ENCODE results near the gene UBE2E1.

The UBE2E1 gene

GRCh38 chr3:23920151-23920655 lies 114.4 kb downstream of the UBE2E1 start:
- DNase-seq = no peak

GRCh38 chr3:23921052-23921511 lies 115.3 kb downstream of the UBE2E1 start:
- DNase-seq = no peak

GRCh38 chr3:23923786-23924185 lies 118.0 kb downstream of the UBE2E1 start:
- no peak for DNase-seq

GRCh38 chr3:23926246-23926645 lies 120.5 kb downstream of the UBE2E1 start:
- no peak for DNase-seq

- DNase-seq = no peak
Measured at GRCh38 chr3:23926736-23927135, 121.0 kb downstream of the UBE2E1 start.

GRCh38 chr3:23928524-23928923 lies 122.8 kb downstream of the UBE2E1 start:
- peak in 1 of 2 donors; percentile 41 for DNase-seq

- DNase-seq = no peak
Measured at GRCh38 chr3:23931597-23931996, 125.8 kb downstream of the UBE2E1 start.

- no peak for DNase-seq
Measured at GRCh38 chr3:23932571-23932970, 126.8 kb downstream of the UBE2E1 start.

- DNase-seq = no peak
Measured at GRCh38 chr3:23934253-23934652, 128.5 kb downstream of the UBE2E1 start.

GRCh38 chr3:23937296-23937695 lies 131.5 kb downstream of the UBE2E1 start:
- DNase-seq = no peak

- DNase-seq = no peak
Measured at GRCh38 chr3:23938688-23939087, 132.9 kb downstream of the UBE2E1 start.

- no peak for DNase-seq
Measured at GRCh38 chr3:23940775-23941174, 135.0 kb downstream of the UBE2E1 start.

Data from bone marrow (tissue), 2 donors.